NCI-H510A (cell line): ENCODE results near the gene RALY.
A peak's percentile ranks its signal among the peaks of the same experiment; 100 is the strongest.
"Not testable (repeated sequence)": the region's sequence is repeated elsewhere in the genome, so short reads cannot be mapped to it uniquely, and the experiment has no call there.

Experiments used
- DNase-seq: peaks from one replicate; lab custom pipeline; 2025; lab: John Stamatoyannopoulos, UW

The RALY gene

GRCh38 chr20:34105978-34106675 lies 112.4 kb downstream of the RALY start:
- no peak for DNase-seq

GRCh38 chr20:34108616-34109174 lies 115.0 kb downstream of the RALY start:
- no peak for DNase-seq

- DNase-seq: no peak
Measured at GRCh38 chr20:34109442-34109841, 115.7 kb downstream of the RALY start.

- no peak for DNase-seq
Measured at GRCh38 chr20:34110025-34110744, 116.5 kb downstream of the RALY start.

GRCh38 chr20:34110745-34111641 lies 117.3 kb downstream of the RALY start:
- DNase-seq: peak; percentile 8

- peak; percentile 92 for DNase-seq
Measured at GRCh38 chr20:34111702-34112599, 118.2 kb downstream of the RALY start, which contains the start of gene EIF2S2. EIF2S2 (minus strand) TSS chr20:34112243; CDS start chr20:34112110, 133 bp downstream.

GRCh38 chr20:34112600-34113101 lies 118.9 kb downstream of the RALY start:
- no peak for DNase-seq

GRCh38 chr20:34114809-34115208 lies 121.1 kb downstream of the RALY start:
- DNase-seq: no peak

- DNase-seq: no peak
Measured at GRCh38 chr20:34115232-34115631, 121.5 kb downstream of the RALY start.

GRCh38 chr20:34120213-34120612 lies 126.5 kb downstream of the RALY start:
- no peak for DNase-seq

- DNase-seq: no peak
Measured at GRCh38 chr20:34122274-34122980, 128.7 kb downstream of the RALY start.

GRCh38 chr20:34123309-34123708 lies 129.6 kb downstream of the RALY start:
- DNase-seq: no peak

GRCh38 chr20:34124469-34125249 lies 130.9 kb downstream of the RALY start:
- DNase-seq: no peak

GRCh38 chr20:34127792-34128191 lies 134.1 kb downstream of the RALY start:
- no peak for DNase-seq

GRCh38 chr20:34129518-34130162 lies 135.9 kb downstream of the RALY start:
- DNase-seq: peak; percentile 16

- DNase-seq: no peak
Measured at GRCh38 chr20:34131491-34131890, 137.8 kb downstream of the RALY start.

GRCh38 chr20:34132491-34132890 lies 138.8 kb downstream of the RALY start:
- not testable (repeated sequence) for DNase-seq

- not testable (repeated sequence) for DNase-seq
Measured at GRCh38 chr20:34132943-34133342, 139.2 kb downstream of the RALY start.

- DNase-seq: peak; percentile 6
Measured at GRCh38 chr20:34133365-34133860, 139.7 kb downstream of the RALY start.
